ENCODE data around the gene ADCY4.

Gene ADCY4

GRCh38 chr14:24300326-24300980 is 34.4 kb downstream of the ADCY4 start:
- POLR2A ChIA-PET = interaction anchor here (0.6 to 1.6 kb wide), 3 partner anchors 8 to 210 kb away, joined by 3 read pairs; partner anchors contain the start of genes CIDEB and RABGGTA
- no peaks in the 10 kb centered on the region for H3K9me3 ChIP-seq (ENCODE audit: control extremely low read depth in 1 of 5, control insufficient read depth in 4 of 5, insufficient read depth in 2 of 5, low read depth in 1 of 5, low read length in 4 of 5)
- CTCF ChIA-PET = interaction anchor here (0.8 to 19.1 kb wide), 12 partner anchors 10 to 131 kb away, joined by 3 to 391 read pairs (median 20); partner anchors contain the start of genes ADCY4, CHMP4A, CIDEB and LTB4R
- H3K4me3 ChIP-seq (ENCODE audit: control insufficient read depth in 1 of 7, extremely low read depth in 1 of 7, insufficient read depth in 4 of 7, low read depth in 2 of 7, low read length in 6 of 7) = peak overlapping the region; percentile 85 to 98 (median 92)
- 34% methylated on average over 12 of the region's 16 CpGs for WGBS (ENCODE audit: insufficient coverage)
- peaks cover 7 to 36% (median 28%) of the 10 kb centered on the region in 4 experiments for H3K4me1 ChIP-seq (ENCODE audit: control extremely low read depth in 1 of 4, control insufficient read depth in 4 of 4, insufficient read depth in 4 of 4, low read length in 3 of 4)
- no peak for DNase-seq
- H3K27me3 ChIP-seq (replicated peaks in 2 of 5; ENCODE audit: control insufficient read depth in 4 of 5, insufficient read depth in 5 of 5, low read length in 4 of 5) = no peaks in the 10 kb centered on the region
- H3K27ac ChIP-seq (ENCODE audit: insufficient read depth in 1 of 2, low read depth in 1 of 2, low read length in 2 of 2, poor library complexity in 1 of 2, severe bottlenecking in 2 of 2) = peak overlapping the region; percentile 75 to 83
- peaks cover 20 to 51% (median 46%) of the 10 kb centered on the region in 4 experiments for H3K36me3 ChIP-seq (ENCODE audit: control insufficient read depth in 4 of 4, insufficient read depth in 4 of 4, low read length in 3 of 4)

- POLR2A ChIA-PET = interaction anchor here (0.6 to 3.0 kb wide), 5 partner anchors 9 to 209 kb away, joined by 3 to 16 read pairs (median 3); partner anchors contain the start of genes CBLN3, CIDEB, KHNYN and RABGGTA
- WGBS (ENCODE audit: insufficient coverage) = 1% methylated on average over 69 of the region's 75 CpGs
- CTCF ChIA-PET = interaction anchor here (0.8 to 19.1 kb wide), 15 partner anchors 10 to 137 kb away, joined by 3 to 391 read pairs (median 17); partner anchors contain the start of genes ADCY4, CIDEB, LTB4R and LTB4R2
- Histone ChIP-seq H3K27ac (ENCODE audit: insufficient read depth in 1 of 2, low read depth in 1 of 2, low read length in 2 of 2, poor library complexity in 1 of 2, severe bottlenecking in 2 of 2) (peak within 1 kb of the TSS; percentile 75 to 83), H3K27me3 (replicated peaks in 2 of 5; ENCODE audit: control insufficient read depth in 4 of 5, insufficient read depth in 5 of 5, low read length in 4 of 5) (no peaks in the 10 kb centered on the region), H3K4me1 (ENCODE audit: control extremely low read depth in 1 of 4, control insufficient read depth in 4 of 4, insufficient read depth in 4 of 4, low read length in 3 of 4) (peaks cover 7 to 36% (median 28%) of the 10 kb centered on the region in 4 experiments), H3K4me3 (ENCODE audit: control insufficient read depth in 1 of 7, extremely low read depth in 1 of 7, insufficient read depth in 4 of 7, low read depth in 2 of 7, low read length in 6 of 7) (peak within 1 kb of the TSS; percentile 85 to 98 (median 92)), H3K9me3 (ENCODE audit: control extremely low read depth in 1 of 5, control insufficient read depth in 4 of 5, insufficient read depth in 2 of 5, low read depth in 1 of 5, low read length in 4 of 5) (no peaks in the 10 kb centered on the region), H3K36me3 (ENCODE audit: control insufficient read depth in 4 of 4, insufficient read depth in 4 of 4, low read length in 3 of 4) (peaks cover 18 to 42% (median 37%) of the 10 kb centered on the region in 4 experiments)
- peak; percentile 89 to 92 (median 91) for DNase-seq
Observed at GRCh38 chr14:24299255-24300191, 35.3 kb downstream of the ADCY4 start, which contains the start of the genes DHRS1 and NOP9. Gene DHRS1, minus strand, starts transcription at chr14:24299780. Its CDS starts 674 bp downstream, at chr14:24299106. Gene NOP9, plus strand, starts transcription at chr14:24299850. Its CDS starts 105 bp downstream, at chr14:24299955.

- Histone ChIP-seq H3K4me3 (ENCODE audit: control insufficient read depth in 1 of 7, extremely low read depth in 1 of 7, insufficient read depth in 4 of 7, low read depth in 2 of 7, low read length in 6 of 7) (peak overlapping the region; percentile 85 to 98 (median 92)), H3K9me3 (ENCODE audit: control extremely low read depth in 1 of 5, control insufficient read depth in 4 of 5, insufficient read depth in 2 of 5, low read depth in 1 of 5, low read length in 4 of 5) (no peaks in the 10 kb centered on the region), H3K27me3 (replicated peaks in 2 of 5; ENCODE audit: control insufficient read depth in 4 of 5, insufficient read depth in 5 of 5, low read length in 4 of 5) (no peaks in the 10 kb centered on the region), H3K4me1 (ENCODE audit: control extremely low read depth in 1 of 4, control insufficient read depth in 4 of 4, insufficient read depth in 4 of 4, low read length in 3 of 4) (peaks cover 7 to 36% (median 28%) of the 10 kb centered on the region in 4 experiments), H3K27ac (ENCODE audit: insufficient read depth in 1 of 2, low read depth in 1 of 2, low read length in 2 of 2, poor library complexity in 1 of 2, severe bottlenecking in 2 of 2) (peak overlapping the region; percentile 75 to 83), H3K36me3 (ENCODE audit: control insufficient read depth in 4 of 4, insufficient read depth in 4 of 4, low read length in 3 of 4) (peaks cover 14 to 35% (median 32%) of the 10 kb centered on the region in 4 experiments)
- CTCF ChIA-PET = interaction anchor here (1.0 to 19.1 kb wide), 13 partner anchors 9 to 138 kb away, joined by 3 to 391 read pairs (median 17); partner anchors contain the start of genes ADCY4, CIDEB, LTB4R and LTB4R2
- peak in 2 of 3 donors; percentile 47 to 58 for DNase-seq
- WGBS (ENCODE audit: insufficient coverage) = 72% methylated on average over 7 of the region's 7 CpGs
- POLR2A ChIA-PET = interaction anchor here (1.6 to 3.0 kb wide), 2 partner anchors 9 to 57 kb away, joined by 3 to 16 read pairs; partner anchors contain the start of genes CIDEB and TINF2
Observed at GRCh38 chr14:24298892-24299254, 36.0 kb downstream of the ADCY4 start.

GRCh38 chr14:24297190-24297964 is 37.5 kb downstream of the ADCY4 start:
- POLR2A ChIA-PET = interaction anchor here (1.0 to 3.0 kb wide), 3 partner anchors 45 to 55 kb away, joined by 3 to 16 read pairs (median 3); partner anchors contain the start of gene TINF2
- H3K36me3 ChIP-seq (ENCODE audit: control insufficient read depth in 4 of 4, insufficient read depth in 4 of 4, low read length in 3 of 4) = peaks cover 9 to 25% (median 21%) of the 10 kb centered on the region in 4 experiments
- CTCF ChIA-PET = interaction anchor here (0.6 to 19.1 kb wide), 28 partner anchors 8 to 1258 kb away, joined by 3 to 391 read pairs (median 6); partner anchors contain the start of genes ADCY4, CHMP4A, CIDEB and GMPR2
- 30% methylated on average over 5 of the region's 5 CpGs for whole genome bisulfite sequencing (ENCODE audit: insufficient coverage)
- DNase-seq = peak in 1 of 3 donors; percentile 41
- H3K4me1 ChIP-seq (ENCODE audit: control extremely low read depth in 1 of 4, control insufficient read depth in 4 of 4, insufficient read depth in 4 of 4, low read length in 3 of 4) = peaks cover 7 to 36% (median 28%) of the 10 kb centered on the region in 4 experiments
- no peak overlapping the region for H3K27ac ChIP-seq (ENCODE audit: insufficient read depth in 1 of 2, low read depth in 1 of 2, low read length in 2 of 2, poor library complexity in 1 of 2, severe bottlenecking in 2 of 2)
- H3K9me3 ChIP-seq (ENCODE audit: control extremely low read depth in 1 of 5, control insufficient read depth in 4 of 5, insufficient read depth in 2 of 5, low read depth in 1 of 5, low read length in 4 of 5) = no peaks in the 10 kb centered on the region
- H3K27me3 ChIP-seq (replicated peaks in 2 of 5; ENCODE audit: control insufficient read depth in 4 of 5, insufficient read depth in 5 of 5, low read length in 4 of 5) = no peaks in the 10 kb centered on the region
- no peak overlapping the region for H3K4me3 ChIP-seq (ENCODE audit: control insufficient read depth in 1 of 7, extremely low read depth in 1 of 7, insufficient read depth in 4 of 7, low read depth in 2 of 7, low read length in 6 of 7)

GRCh38 chr14:24296341-24297157 is 38.3 kb downstream of the ADCY4 start:
- Histone ChIP-seq H3K27ac (ENCODE audit: insufficient read depth in 1 of 2, low read depth in 1 of 2, low read length in 2 of 2, poor library complexity in 1 of 2, severe bottlenecking in 2 of 2) (peak overlapping the region in 1 of 2 experiments; percentile 12), H3K4me3 (ENCODE audit: control insufficient read depth in 1 of 7, extremely low read depth in 1 of 7, insufficient read depth in 4 of 7, low read depth in 2 of 7, low read length in 6 of 7) (no peak overlapping the region), H3K27me3 (replicated peaks in 2 of 5; ENCODE audit: control insufficient read depth in 4 of 5, insufficient read depth in 5 of 5, low read length in 4 of 5) (no peaks in the 10 kb centered on the region), H3K4me1 (ENCODE audit: control extremely low read depth in 1 of 4, control insufficient read depth in 4 of 4, insufficient read depth in 4 of 4, low read length in 3 of 4) (peaks cover 7 to 36% (median 28%) of the 10 kb centered on the region in 4 experiments), H3K36me3 (ENCODE audit: control insufficient read depth in 4 of 4, insufficient read depth in 4 of 4, low read length in 3 of 4) (peaks cover 11 to 24% (median 19%) of the 10 kb centered on the region in 4 experiments), H3K9me3 (ENCODE audit: control extremely low read depth in 1 of 5, control insufficient read depth in 4 of 5, insufficient read depth in 2 of 5, low read depth in 1 of 5, low read length in 4 of 5) (no peaks in the 10 kb centered on the region)
- DNase-seq = peak; percentile 85 to 94 (median 92)
- POLR2A ChIA-PET = interaction anchor here (1.0 to 3.0 kb wide), 3 partner anchors 45 to 54 kb away, joined by 3 to 16 read pairs (median 3); partner anchors contain the start of gene TINF2
- CTCF ChIA-PET = interaction anchor here (0.6 to 19.1 kb wide), 27 partner anchors 13 to 1257 kb away, joined by 3 to 391 read pairs (median 5); partner anchors contain the start of genes ADCY4, CHMP4A, CIDEB and GMPR2
- 93% methylated on average over 9 of the region's 12 CpGs for WGBS (ENCODE audit: insufficient coverage)

All from common myeloid progenitor, CD34-positive (primary cell).